Progenitor cell of endocrine pancreas (in vitro differentiated cells): Measurements from ENCODE around the gene JUN. TPM values are rescaled to one million over a fixed set of nuclear protein-coding genes. Genes with fewer than 3 reads are reported as not detected.

Experiments used
- DNase-seq: peaks from one replicate; pipeline ENCODE4 v3.0.0; 2021; ENCODE audit warnings: low spot score; ENCODE audit not compliant: unreplicated experiment
- H3K27ac Mint-ChIP-seq: 2 replicates; pipeline ENCODE4 v1.8.0; 2021; ENCODE audit warnings: mild to moderate bottlenecking, moderate library complexity, mixed read lengths
- H3K27me3 Mint-ChIP-seq: 2 replicates; pipeline ENCODE4 v1.8.0; 2021; ENCODE audit warnings: mixed read lengths
- H3K36me3 Mint-ChIP-seq: 2 replicates; pipeline ENCODE4 v1.8.0; 2022; ENCODE audit warnings: mixed read lengths; ENCODE audit not compliant: insufficient read depth
- H3K4me1 Mint-ChIP-seq: 2 replicates; pipeline ENCODE4 v1.8.0; 2021; ENCODE audit warnings: low read depth, mixed read lengths
- H3K4me3 Mint-ChIP-seq: 2 replicates; pipeline ENCODE4 v1.8.0; 2021; ENCODE audit warnings: low read depth, mild to moderate bottlenecking, moderate library complexity, mixed read lengths
- H3K9me3 Mint-ChIP-seq: 2 replicates; pipeline ENCODE4 v1.8.0; 2021; ENCODE audit warnings: low read depth, mixed read lengths
- total RNA-seq: library from RNA; stranded (reverse); gene quantifications from 2 replicates; pipeline ENCODE4 v1.2.1, GENCODE V29; 2021
- TF ChIP-seq, protein P1 (sequence below): fragments of 200-600 bp; sonication (generic); IDR thresholded peaks from one replicate; pipeline ENCODE4 v1.5.0; 2021; ENCODE audit warnings: antibody characterized with exemption, mild to moderate bottlenecking; ENCODE audit not compliant: unreplicated experiment

The JUN gene
- total RNA-seq, 1 donor from 2014 or later: 107 TPM

GRCh38 chr1:58745117-58745516, 38.7 kb downstream of the JUN start:
- no peak for DNase-seq
- Mint-ChIP-seq H3K9me3 (peaks cover 3% of the 10 kb centered on the region), H3K4me3 (no peak overlapping the region), H3K36me3 (peaks cover 2% of the 10 kb centered on the region), H3K27ac (no peak overlapping the region), H3K4me1 (peaks cover 7% of the 10 kb centered on the region), H3K27me3 (peaks cover 20% of the 10 kb centered on the region)
- TF ChIP-seq, protein P1, sequence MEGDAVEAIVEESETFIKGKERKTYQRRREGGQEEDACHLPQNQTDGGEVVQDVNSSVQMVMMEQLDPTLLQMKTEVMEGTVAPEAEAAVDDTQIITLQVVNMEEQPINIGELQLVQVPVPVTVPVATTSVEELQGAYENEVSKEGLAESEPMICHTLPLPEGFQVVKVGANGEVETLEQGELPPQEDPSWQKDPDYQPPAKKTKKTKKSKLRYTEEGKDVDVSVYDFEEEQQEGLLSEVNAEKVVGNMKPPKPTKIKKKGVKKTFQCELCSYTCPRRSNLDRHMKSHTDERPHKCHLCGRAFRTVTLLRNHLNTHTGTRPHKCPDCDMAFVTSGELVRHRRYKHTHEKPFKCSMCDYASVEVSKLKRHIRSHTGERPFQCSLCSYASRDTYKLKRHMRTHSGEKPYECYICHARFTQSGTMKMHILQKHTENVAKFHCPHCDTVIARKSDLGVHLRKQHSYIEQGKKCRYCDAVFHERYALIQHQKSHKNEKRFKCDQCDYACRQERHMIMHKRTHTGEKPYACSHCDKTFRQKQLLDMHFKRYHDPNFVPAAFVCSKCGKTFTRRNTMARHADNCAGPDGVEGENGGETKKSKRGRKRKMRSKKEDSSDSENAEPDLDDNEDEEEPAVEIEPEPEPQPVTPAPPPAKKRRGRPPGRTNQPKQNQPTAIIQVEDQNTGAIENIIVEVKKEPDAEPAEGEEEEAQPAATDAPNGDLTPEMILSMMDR: no peak

GRCh38 chr1:58741678-58742553, 41.9 kb downstream of the JUN start:
- Mint-ChIP-seq H3K4me1 (peaks cover 5% of the 10 kb centered on the region), H3K4me3 (no peak overlapping the region), H3K9me3 (peaks cover 3% of the 10 kb centered on the region), H3K36me3 (peaks cover 2% of the 10 kb centered on the region), H3K27ac (peak overlapping the region; percentile 27), H3K27me3 (peaks cover 18% of the 10 kb centered on the region)
- TF ChIP-seq, protein P1: no peak
- DNase-seq: no peak

- Mint-ChIP-seq H3K36me3 (peaks cover 2% of the 10 kb centered on the region), H3K4me3 (no peak overlapping the region), H3K27ac (no peak overlapping the region), H3K4me1 (peaks cover under 1% of the 10 kb centered on the region), H3K9me3 (peaks cover 4% of the 10 kb centered on the region), H3K27me3 (peaks cover 13% of the 10 kb centered on the region)
- TF ChIP-seq, protein P1: peak; percentile 95
- DNase-seq: no peak
These were observed 43.9 kb downstream of the JUN start for GRCh38 chr1:58739856-58740466.

DNA sequence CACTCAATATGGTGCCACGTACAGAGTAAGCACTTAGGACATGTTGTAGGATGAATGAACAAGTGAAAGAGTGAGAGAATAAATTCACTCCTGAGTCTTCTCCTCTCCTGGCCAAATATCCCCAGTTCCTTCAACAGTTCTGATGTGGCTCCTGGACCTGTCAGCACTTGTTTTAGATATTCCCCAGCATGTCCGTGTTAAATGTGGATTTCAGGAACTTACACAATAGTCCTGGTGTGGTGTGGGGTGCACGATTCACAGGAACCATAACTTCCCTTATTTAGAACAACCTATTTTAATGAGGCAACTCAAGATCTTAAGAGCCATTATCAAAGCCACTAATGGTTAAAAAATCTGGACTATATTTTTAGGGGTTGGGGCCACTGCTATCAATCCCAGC, 45.0 kb downstream of the JUN start:
- Mint-ChIP-seq H3K9me3 (peaks cover 6% of the 10 kb centered on the region), H3K27me3 (peaks cover 11% of the 10 kb centered on the region), H3K36me3 (peaks cover under 1% of the 10 kb centered on the region), H3K4me1 (no peaks in the 10 kb centered on the region), H3K27ac (no peak overlapping the region), H3K4me3 (no peak overlapping the region)
- DNase-seq: no peak
- TF ChIP-seq, protein P1: no peak

DNA sequence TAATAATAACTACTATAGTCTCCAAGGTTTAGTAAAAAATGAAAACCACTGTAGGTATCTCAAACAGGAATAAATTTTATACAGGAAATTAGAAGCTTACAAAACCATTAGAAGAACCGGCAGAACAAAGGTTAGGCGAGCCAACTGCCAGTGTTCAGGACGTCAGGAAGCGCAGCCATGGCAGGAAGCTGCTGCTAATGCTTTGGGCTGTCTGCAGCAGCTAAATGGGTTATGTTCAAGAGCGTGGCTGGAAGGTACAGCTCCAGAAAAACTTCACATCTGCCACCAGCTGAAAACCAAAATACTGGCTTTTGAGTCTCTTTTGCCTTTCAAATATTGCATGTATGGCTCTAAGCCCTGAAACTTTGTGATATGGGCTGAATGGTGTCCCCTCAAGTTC, 48.3 kb downstream of the JUN start:
- no peak for DNase-seq
- H3K4me3 Mint-ChIP-seq: no peak overlapping the region
- TF ChIP-seq, protein P1: no peak
- H3K4me1 Mint-ChIP-seq: no peaks in the 10 kb centered on the region
- H3K9me3 Mint-ChIP-seq: peaks cover 4% of the 10 kb centered on the region
- peaks cover 10% of the 10 kb centered on the region for H3K27me3 Mint-ChIP-seq
- H3K36me3 Mint-ChIP-seq: no peaks in the 10 kb centered on the region
- H3K27ac Mint-ChIP-seq: no peak overlapping the region
